ENCODE data around the gene TASP1.
"Not testable (repeated sequence)": the region's sequence is repeated elsewhere in the genome, so short reads cannot be mapped to it uniquely, and the experiment has no call there.

TASP1 gene

GRCh38 chr20:13648291-13649228 is 9.8 kb upstream of the TASP1 start:
- DNase-seq (ENCODE audit: low spot score), result no peak

- no peak for DNase-seq (ENCODE audit: low spot score)
Measured at GRCh38 chr20:13644010-13644409, 5.3 kb upstream of the TASP1 start.

- DNase-seq (ENCODE audit: low spot score), result no peak
Measured at GRCh38 chr20:13639150-13639497, 392 bp upstream of the TASP1 start.

GRCh38 chr20:13638162-13638495 is 603 bp downstream of the TASP1 start:
- no peak for DNase-seq (ENCODE audit: low spot score)

- DNase-seq (ENCODE audit: low spot score), result no peak
Measured at GRCh38 chr20:13632431-13632830, 6.3 kb downstream of the TASP1 start.

GRCh38 chr20:13627525-13627924 is 11.2 kb downstream of the TASP1 start:
- not testable (repeated sequence) for DNase-seq (ENCODE audit: low spot score)

- DNase-seq (ENCODE audit: low spot score), result no peak
Measured at GRCh38 chr20:13626724-13627123, 12.0 kb downstream of the TASP1 start.

GRCh38 chr20:13625304-13625979 is 13.3 kb downstream of the TASP1 start:
- DNase-seq (ENCODE audit: low spot score), result no peak

- not testable (repeated sequence) for DNase-seq (ENCODE audit: low spot score)
Measured at GRCh38 chr20:13619415-13619814, 19.3 kb downstream of the TASP1 start.

GRCh38 chr20:13618456-13618855 is 20.3 kb downstream of the TASP1 start:
- DNase-seq (ENCODE audit: low spot score), result not testable (repeated sequence)

GRCh38 chr20:13617585-13617984 is 21.1 kb downstream of the TASP1 start:
- DNase-seq (ENCODE audit: low spot score), result not testable (repeated sequence)

- DNase-seq (ENCODE audit: low spot score), result not testable (repeated sequence)
Measured at GRCh38 chr20:13616713-13617112, 22.0 kb downstream of the TASP1 start.

- no peak for DNase-seq (ENCODE audit: low spot score)
Measured at GRCh38 chr20:13613917-13614316, 24.8 kb downstream of the TASP1 start.

GRCh38 chr20:13611611-13612125 is 27.1 kb downstream of the TASP1 start:
- no peak for DNase-seq (ENCODE audit: low spot score)

- no peak for DNase-seq (ENCODE audit: low spot score)
Measured at GRCh38 chr20:13610184-13610583, 28.5 kb downstream of the TASP1 start.

GRCh38 chr20:13608066-13608465 is 30.7 kb downstream of the TASP1 start:
- no peak for DNase-seq (ENCODE audit: low spot score)

GRCh38 chr20:13593423-13593822 is 45.3 kb downstream of the TASP1 start:
- not testable (repeated sequence) for DNase-seq (ENCODE audit: low spot score)

- no peak for DNase-seq (ENCODE audit: low spot score)
Measured at GRCh38 chr20:13588049-13588448, 50.7 kb downstream of the TASP1 start.

GRCh38 chr20:13587370-13587769 is 51.4 kb downstream of the TASP1 start:
- no peak for DNase-seq (ENCODE audit: low spot score)

GRCh38 chr20:13586133-13586532 is 52.6 kb downstream of the TASP1 start:
- DNase-seq (ENCODE audit: low spot score), result no peak

GRCh38 chr20:13581451-13581850 is 57.3 kb downstream of the TASP1 start:
- no peak for DNase-seq (ENCODE audit: low spot score)

- DNase-seq (ENCODE audit: low spot score), result no peak
Measured at GRCh38 chr20:13580707-13581106, 58.0 kb downstream of the TASP1 start.

- DNase-seq (ENCODE audit: low spot score), result no peak
Measured at GRCh38 chr20:13574071-13574470, 64.7 kb downstream of the TASP1 start.
